Mesenchymal stem cell (in vitro differentiated cells and primary cell): ENCODE measurements around the gene COL18A1.

Source experiments
- DNase-seq: peaks from one replicate; pipeline ENCODE4 v3.0.0-alpha.2; 2013
- H2AFZ ChIP-seq: one replicate; pipeline ENCODE4 v1.6.1; 2013; ENCODE audit warnings: low read depth, mild to moderate bottlenecking, control low read depth, inconsistent platforms, low read length, moderate library complexity
- H2AK5ac ChIP-seq: 2 replicates; pipeline ENCODE4 v1.6.1; 2013; ENCODE audit warnings: low read length, moderate library complexity, mild to moderate bottlenecking, inconsistent platforms; ENCODE audit not compliant: severe bottlenecking
- H2BK120ac ChIP-seq: one replicate; pipeline ENCODE4 v1.6.1; 2013; ENCODE audit warnings: low read depth, mild to moderate bottlenecking, inconsistent platforms, low read length, moderate library complexity
- H2BK12ac ChIP-seq, 2 experiments: one replicate each; pipeline ENCODE4 v1.6.1; 2013; ENCODE audit warnings: inconsistent platforms in 2 of 2, low read length in 2 of 2, mild to moderate bottlenecking in 2 of 2, moderate library complexity in 2 of 2, control low read depth in 1 of 2
- H2BK15ac ChIP-seq: one replicate; pipeline ENCODE4 v1.6.1; 2013; ENCODE audit warnings: mild to moderate bottlenecking, low read depth, inconsistent platforms; ENCODE audit not compliant: poor library complexity, severe bottlenecking
- H2BK5ac ChIP-seq: 2 replicates; pipeline ENCODE4 v1.6.1; 2013; ENCODE audit warnings: low read depth, mild to moderate bottlenecking, low read length, control low read depth, inconsistent platforms; ENCODE audit not compliant: poor library complexity, severe bottlenecking
- H3K14ac ChIP-seq, 2 experiments: one replicate each; pipeline ENCODE4 v1.6.1; 2013; ENCODE audit warnings: inconsistent platforms in 2 of 2, low read length in 2 of 2, control low read depth in 1 of 2, mild to moderate bottlenecking in 1 of 2, moderate library complexity in 1 of 2
- H3K18ac ChIP-seq, 2 experiments: one replicate each; pipeline ENCODE4 v1.6.1; 2013; ENCODE audit warnings: inconsistent platforms in 2 of 2, low read length in 2 of 2, control low read depth in 1 of 2, low read depth in 1 of 2, mild to moderate bottlenecking in 1 of 2
- H3K23ac ChIP-seq, 2 experiments: one replicate each; pipeline ENCODE4 v1.6.1; 2013; ENCODE audit warnings: inconsistent platforms in 2 of 2, low read length in 2 of 2, mild to moderate bottlenecking in 2 of 2, moderate library complexity in 2 of 2, control low read depth in 1 of 2
- H3K27ac ChIP-seq: 2 replicates; pipeline ENCODE4 v1.5.1; 2013; ENCODE audit warnings: mild to moderate bottlenecking, moderate library complexity, low read length, control low read depth, inconsistent platforms; ENCODE audit not compliant: poor library complexity, severe bottlenecking
- H3K27me3 ChIP-seq, 2 experiments: 2 replicates each; pipeline versions ENCODE4 v1.6.1 to v1.7.0; 2013; ENCODE audit warnings: low read length in 2 of 2, mild to moderate bottlenecking in 2 of 2, moderate library complexity in 2 of 2, control low read depth in 1 of 2, inconsistent platforms in 1 of 2; ENCODE audit not compliant: control insufficient read depth in 1 of 2, insufficient read depth in 1 of 2
- H3K36me3 ChIP-seq, 2 experiments: 2 replicates each; pipeline versions ENCODE4 v1.6.1 to v1.7.0; 2013; ENCODE audit warnings: low read length in 2 of 2, control low read depth in 1 of 2, inconsistent platforms in 1 of 2, low read depth in 1 of 2, mild to moderate bottlenecking in 1 of 2; ENCODE audit not compliant: insufficient read depth in 2 of 2, control insufficient read depth in 1 of 2
- H3K4ac ChIP-seq, 2 experiments: one replicate each; pipeline ENCODE4 v1.6.1; 2013; ENCODE audit warnings: inconsistent platforms in 2 of 2, low read length in 2 of 2, mild to moderate bottlenecking in 2 of 2, moderate library complexity in 2 of 2, control low read depth in 1 of 2, low read depth in 1 of 2
- H3K4me1 ChIP-seq: 2 replicates; pipeline ENCODE4 v1.6.1; 2013; ENCODE audit warnings: low read depth, low read length, control low read depth; ENCODE audit not compliant: control insufficient read depth, insufficient read depth
- H3K4me2 ChIP-seq: 2 replicates; pipeline ENCODE4 v1.6.1; 2013; ENCODE audit warnings: low read length, mild to moderate bottlenecking, inconsistent platforms; ENCODE audit not compliant: poor library complexity, severe bottlenecking
- H3K4me3 ChIP-seq, 2 experiments: 2 replicates each; pipeline versions ENCODE4 v1.5.1 to v1.7.0; 2013; ENCODE audit warnings: low read length in 2 of 2, mild to moderate bottlenecking in 2 of 2, control low read depth in 1 of 2, low read depth in 1 of 2; ENCODE audit not compliant: insufficient read depth in 1 of 2
- H3K79me1 ChIP-seq: replicated peaks from 2 replicates; pipeline ENCODE4 v1.6.1; 2013; ENCODE audit warnings: mild to moderate bottlenecking, control low read depth, low read length, inconsistent platforms; ENCODE audit not compliant: poor library complexity, severe bottlenecking
- H3K9ac ChIP-seq: 2 replicates; pipeline ENCODE4 v1.7.0; 2013; ENCODE audit warnings: mild to moderate bottlenecking, low read length, moderate library complexity
- H3K9me3 ChIP-seq: 2 replicates; pipeline ENCODE4 v1.7.0; 2013; ENCODE audit warnings: mild to moderate bottlenecking, low read length; ENCODE audit not compliant: control insufficient read depth
- H4K8ac ChIP-seq: one replicate; pipeline ENCODE4 v1.6.1; 2013; ENCODE audit warnings: inconsistent platforms, mild to moderate bottlenecking, low read length, moderate library complexity
- H4K91ac ChIP-seq: one replicate; pipeline ENCODE4 v1.6.1; 2013; ENCODE audit warnings: mild to moderate bottlenecking, low read length, inconsistent platforms
- WGBS: methylation state at CpG from one replicate; pipeline ENCODE4 v1.1.7; 2013; ENCODE audit warnings: mixed read lengths; 5-methylcytosine and 5-hydroxymethylcytosine counted together

Gene COL18A1

GRCh38 chr21:45428534-45428933 lies 23.6 kb downstream of the COL18A1 start:
- Histone ChIP-seq H3K14ac (no peak overlapping the region), H4K91ac (no peak overlapping the region), H2BK15ac (no peak overlapping the region), H2BK12ac (peak overlapping the region in 1 of 2 experiments; percentile 81), H3K27me3 (no peaks in the 10 kb centered on the region), H3K9ac (no peak overlapping the region), H3K4me3 (no peak overlapping the region), H2AK5ac (peak overlapping the region; percentile 84), H3K4ac (no peak overlapping the region), H4K8ac (no peak overlapping the region), H3K27ac (no peak overlapping the region), H3K23ac (peak overlapping the region in 1 of 2 experiments; percentile 15), H3K18ac (no peak overlapping the region), H3K9me3 (no peaks in the 10 kb centered on the region), H2AFZ (no peak overlapping the region), H3K79me1 (peaks cover 3% of the 10 kb centered on the region), H3K36me3 (peaks cover 0 to 44% of the 10 kb centered on the region in 2 experiments), H2BK5ac (no peak overlapping the region), H3K4me2 (no peak overlapping the region), H3K4me1 (peaks cover 87% of the 10 kb centered on the region), H2BK120ac (no peak overlapping the region)
- no peak for DNase-seq
- 98% methylated on average over 18 of the region's 18 CpGs for WGBS

- no peak overlapping the region for H3K4me3 ChIP-seq
- peak overlapping the region in 1 of 2 experiments; percentile 66 for H3K4ac ChIP-seq
- no peak overlapping the region for H2AFZ ChIP-seq
- H3K23ac ChIP-seq, result no peak overlapping the region
- peak overlapping the region in 1 of 2 experiments; percentile 13 for H3K14ac ChIP-seq
- H2BK120ac ChIP-seq, result no peak overlapping the region
- no peak overlapping the region for H3K4me2 ChIP-seq
- WGBS, result 95% methylated on average over 32 of the region's 32 CpGs
- H2AK5ac ChIP-seq, result peak overlapping the region; percentile 87
- peak overlapping the region; percentile 10 for H4K91ac ChIP-seq
- no peak overlapping the region for H3K27ac ChIP-seq
- H3K36me3 ChIP-seq, result peaks cover 0 to 43% of the 10 kb centered on the region in 2 experiments
- no peak overlapping the region for H3K9ac ChIP-seq
- peak overlapping the region in 1 of 2 experiments; percentile 74 for H2BK12ac ChIP-seq
- no peaks in the 10 kb centered on the region for H3K9me3 ChIP-seq
- no peak overlapping the region for H2BK15ac ChIP-seq
- H3K18ac ChIP-seq, result peak overlapping the region; percentile 3 to 71
- H3K79me1 ChIP-seq, result peaks cover 3% of the 10 kb centered on the region
- no peaks in the 10 kb centered on the region for H3K27me3 ChIP-seq
- H2BK5ac ChIP-seq, result no peak overlapping the region
- H3K4me1 ChIP-seq, result peaks cover 87% of the 10 kb centered on the region
- H4K8ac ChIP-seq, result peak overlapping the region; percentile 62
- DNase-seq, result no peak
Measured at GRCh38 chr21:45429221-45430175, 24.5 kb downstream of the COL18A1 start.

- Histone ChIP-seq H3K4me3 (peak overlapping the region in 1 of 2 experiments; percentile 15), H3K14ac (peak overlapping the region in 1 of 2 experiments; percentile 26), H3K79me1 (peaks cover 3% of the 10 kb centered on the region), H2BK15ac (peak overlapping the region; percentile 94), H2AFZ (no peak overlapping the region), H3K4me1 (peaks cover 84% of the 10 kb centered on the region), H3K23ac (no peak overlapping the region), H3K4ac (peak overlapping the region; percentile 29 to 56), H3K18ac (peak overlapping the region; percentile 6 to 71), H4K91ac (peak overlapping the region; percentile 92), H4K8ac (peak overlapping the region; percentile 82), H3K36me3 (peaks cover 0 to 33% of the 10 kb centered on the region in 2 experiments), H3K4me2 (peak overlapping the region; percentile 47), H3K27ac (peak overlapping the region; percentile 58), H3K27me3 (no peaks in the 10 kb centered on the region), H2BK120ac (peak overlapping the region; percentile 55), H2AK5ac (peak overlapping the region; percentile 81), H3K9me3 (no peaks in the 10 kb centered on the region), H2BK12ac (peak overlapping the region; percentile 11 to 85), H3K9ac (no peak overlapping the region), H2BK5ac (no peak overlapping the region)
- 61% methylated on average over 48 of the region's 48 CpGs for WGBS
- peak; percentile 54 for DNase-seq
Measured at GRCh38 chr21:45430521-45431501, 25.8 kb downstream of the COL18A1 start.
